Mesodermal cell (in vitro differentiated cells): ENCODE results near the gene RAET1E.
"Not testable (repeated sequence)": the region's sequence is repeated elsewhere in the genome, so short reads cannot be mapped to it uniquely, and the experiment has no call there.

Experiments used
- H3K27ac ChIP-seq: 2 replicates; pipeline ENCODE4 v1.7.0; 2013; ENCODE audit warnings: mild to moderate bottlenecking, low read depth, low read length, moderate library complexity; ENCODE audit not compliant: severe bottlenecking
- H3K36me3 ChIP-seq: 2 replicates; pipeline ENCODE4 v1.7.1; 2013; ENCODE audit warnings: mild to moderate bottlenecking, low read length, moderate library complexity; ENCODE audit not compliant: control insufficient read depth, insufficient read depth
- H3K4me1 ChIP-seq: one replicate; pipeline ENCODE4 v1.7.1; 2013; ENCODE audit warnings: mild to moderate bottlenecking, low read length; ENCODE audit not compliant: insufficient read depth, control insufficient read depth, poor library complexity, severe bottlenecking
- H3K4me3 ChIP-seq: 2 replicates; pipeline ENCODE4 v1.7.0; 2013; ENCODE audit warnings: low read length, control low read depth, mild to moderate bottlenecking; ENCODE audit not compliant: insufficient read depth, poor library complexity, severe bottlenecking; ENCODE audit errors: extremely low read depth
- H3K9me3 ChIP-seq: 2 replicates; pipeline ENCODE4 v1.7.1; 2013; ENCODE audit warnings: mild to moderate bottlenecking, low read length, moderate library complexity; ENCODE audit not compliant: control insufficient read depth
- WGBS, 2 experiments: methylation state at CpG; one replicate each; pipeline ENCODE4 v1.1.5; 2013; ENCODE audit warnings: missing lambda C conversion rate in 2 of 2; ENCODE audit not compliant: insufficient coverage in 2 of 2; 5-methylcytosine and 5-hydroxymethylcytosine counted together

Gene RAET1E

GRCh38 chr6:149871182-149871581, 26.7 kb downstream of the RAET1E start:
- peaks cover 4% of the 10 kb centered on the region for H3K4me1 ChIP-seq
- WGBS, 2 experiments = 100% methylated on average over 1 of the region's 2 CpGs; no CpG with 5 or more reads in 1 of the 2 experiments
- no peaks in the 10 kb centered on the region for H3K36me3 ChIP-seq
- H3K9me3 ChIP-seq = peaks cover 4% of the 10 kb centered on the region
- H3K27ac ChIP-seq = no peak overlapping the region
- H3K4me3 ChIP-seq = no peak overlapping the region

- 89 to 92% methylated on average over 7 to 10 of the region's 10 CpGs for WGBS, 2 experiments
- Histone ChIP-seq H3K4me1 (peaks cover 7% of the 10 kb centered on the region), H3K9me3 (peaks cover 4% of the 10 kb centered on the region), H3K4me3 (no peak overlapping the region), H3K36me3 (no peaks in the 10 kb centered on the region), H3K27ac (no peak overlapping the region)
These were observed 28.5 kb downstream of the RAET1E start for GRCh38 chr6:149869275-149869892.

- Histone ChIP-seq H3K27ac (no peak overlapping the region), H3K9me3 (peaks cover 4% of the 10 kb centered on the region), H3K4me3 (no peak overlapping the region), H3K36me3 (no peaks in the 10 kb centered on the region), H3K4me1 (peaks cover 7% of the 10 kb centered on the region)
- WGBS, 2 experiments = 30 to 41% methylated on average over 1 to 3 of the region's 4 CpGs
These were observed 29.9 kb downstream of the RAET1E start for GRCh38 chr6:149867876-149868640.

GRCh38 chr6:149864578-149865535, 33.1 kb downstream of the RAET1E start:
- WGBS, 2 experiments = 37 to 41% methylated on average over 9 to 14 of the region's 23 CpGs
- Histone ChIP-seq H3K27ac (peak overlapping the region; percentile 57), H3K4me3 (peak overlapping the region; percentile 63), H3K36me3 (no peaks in the 10 kb centered on the region), H3K9me3 (no peaks in the 10 kb centered on the region), H3K4me1 (peaks cover 13% of the 10 kb centered on the region)

- Histone ChIP-seq H3K4me1 (peaks cover 16% of the 10 kb centered on the region), H3K27ac (peak within 1 kb of the TSS; percentile 57), H3K4me3 (peak within 1 kb of the TSS; percentile 63), H3K9me3 (no peaks in the 10 kb centered on the region), H3K36me3 (no peaks in the 10 kb centered on the region)
- 0% methylated on average over 68 to 77 of the region's 110 CpGs for WGBS, 2 experiments
These were observed 34.0 kb downstream of the RAET1E start, which contains the start of gene LRP11 for GRCh38 chr6:149863698-149864577. TSS of gene LRP11 (minus strand) at chr6:149864359. CDS start at chr6:149864020, 339 bp downstream.

GRCh38 chr6:149862922-149863697, 34.8 kb downstream of the RAET1E start:
- Histone ChIP-seq H3K9me3 (no peaks in the 10 kb centered on the region), H3K27ac (peak overlapping the region; percentile 57), H3K4me1 (peaks cover 15% of the 10 kb centered on the region), H3K4me3 (peak overlapping the region; percentile 63), H3K36me3 (no peaks in the 10 kb centered on the region)
- 4% methylated on average over 57 to 67 of the region's 69 CpGs for WGBS, 2 experiments

- 95 to 98% methylated on average over 2 to 4 of the region's 12 CpGs for WGBS, 2 experiments
- H3K36me3 ChIP-seq, H3K9me3 ChIP-seq, H3K27ac ChIP-seq: not testable (repeated sequence)
- peaks cover 19% of the 10 kb centered on the region for H3K4me1 ChIP-seq
- peak overlapping the region; percentile 63 for H3K4me3 ChIP-seq
These were observed 35.5 kb downstream of the RAET1E start for GRCh38 chr6:149862424-149862738.

GRCh38 chr6:149861603-149862423, 36.1 kb downstream of the RAET1E start:
- 84 to 90% methylated on average over 6 to 8 of the region's 14 CpGs for WGBS, 2 experiments
- Histone ChIP-seq H3K4me3 (peak overlapping the region; percentile 63), H3K36me3 (no peaks in the 10 kb centered on the region), H3K9me3 (no peaks in the 10 kb centered on the region), H3K27ac (no peak overlapping the region), H3K4me1 (peaks cover 25% of the 10 kb centered on the region)
